ENCODE results near the gene GZMM.

Gene GZMM

GRCh38 chr19:543910-544608, at the start of gene GZMM:
GZMM (plus strand) TSS chr19:544053; CDS start chr19:544072, 19 bp downstream.
- peak; percentile 96 for ATAC-seq
- peak; percentile 65 to 78 for DNase-seq
- Mint-ChIP-seq H3K27me3 (no peaks in the 10 kb centered on the region), H3K4me1 (peaks cover 33% of the 10 kb centered on the region), H3K27ac (peak within 1 kb of the TSS; percentile 91 to 94), H3K4me3 (peak within 1 kb of the TSS; percentile 88 to 95), H3K9me3 (no peaks in the 10 kb centered on the region)

GRCh38 chr19:494171-495080, 49.4 kb upstream of the GZMM start:
- Mint-ChIP-seq H3K27me3 (peaks cover 39% of the 10 kb centered on the region), H3K4me3 (no peak overlapping the region), H3K9me3 (no peaks in the 10 kb centered on the region), H3K4me1 (peaks cover 33% of the 10 kb centered on the region), H3K27ac (no peak overlapping the region)
- ATAC-seq, result no peak
- no peak for DNase-seq

GRCh38 chr19:495081-495401, 48.8 kb upstream of the GZMM start:
- H3K9me3 Mint-ChIP-seq, result no peaks in the 10 kb centered on the region

GRCh38 chr19:495402-496111, 48.3 kb upstream of the GZMM start:
- Mint-ChIP-seq H3K27me3 (peaks cover 42% of the 10 kb centered on the region), H3K4me3 (peak overlapping the region in 1 of 2 donors; percentile 45), H3K9me3 (no peaks in the 10 kb centered on the region), H3K4me1 (peaks cover 25% of the 10 kb centered on the region), H3K27ac (no peak overlapping the region)
- DNase-seq (peak; percentile 72 to 77), ATAC-seq (peak; percentile 35)

More at GRCh38 chr19:495081-495401, 48.8 kb upstream of the GZMM start:
- Mint-ChIP-seq H3K4me3 (no peak overlapping the region), H3K4me1 (peaks cover 27% of the 10 kb centered on the region), H3K27me3 (peaks cover 42% of the 10 kb centered on the region), H3K27ac (no peak overlapping the region)
- DNase-seq (no peak), ATAC-seq (no peak)

GRCh38 chr19:496112-496665, 47.7 kb upstream of the GZMM start, which contains the start of gene MADCAM1:
MADCAM1 (plus strand) TSS chr19:496486; CDS start chr19:496500, 14 bp downstream.
- H3K9me3 Mint-ChIP-seq, result no peaks in the 10 kb centered on the region
- H3K27ac Mint-ChIP-seq, result no peak within 1 kb of the TSS
- ATAC-seq, result no peak
- peaks cover 25% of the 10 kb centered on the region for H3K4me1 Mint-ChIP-seq
- DNase-seq, result no peak
- peak within 1 kb of the TSS in 1 of 2 donors; percentile 45 for H3K4me3 Mint-ChIP-seq
- peaks cover 42% of the 10 kb centered on the region for H3K27me3 Mint-ChIP-seq

- Mint-ChIP-seq H3K4me3 (no peak overlapping the region), H3K4me1 (peaks cover 25% of the 10 kb centered on the region), H3K9me3 (no peaks in the 10 kb centered on the region), H3K27ac (no peak overlapping the region), H3K27me3 (peaks cover 42% of the 10 kb centered on the region)
- DNase-seq, result no peak
- ATAC-seq, result no peak
Measured at GRCh38 chr19:496986-497385, 46.9 kb upstream of the GZMM start.

GRCh38 chr19:497491-497868, 46.4 kb upstream of the GZMM start:
- H3K27ac Mint-ChIP-seq, result no peak overlapping the region
- H3K4me3 Mint-ChIP-seq, result no peak overlapping the region
- DNase-seq (no peak), ATAC-seq (peak; percentile 8)
- peaks cover 42% of the 10 kb centered on the region for H3K27me3 Mint-ChIP-seq
- no peaks in the 10 kb centered on the region for H3K9me3 Mint-ChIP-seq
- peaks cover 26% of the 10 kb centered on the region for H3K4me1 Mint-ChIP-seq

GRCh38 chr19:497869-498510, 45.9 kb upstream of the GZMM start:
- ATAC-seq (peak; percentile 39), DNase-seq (no peak)
- peaks cover 42% of the 10 kb centered on the region for H3K27me3 Mint-ChIP-seq
- H3K4me3 Mint-ChIP-seq, result peak overlapping the region; percentile 23 to 63
- H3K27ac Mint-ChIP-seq, result no peak overlapping the region
- no peaks in the 10 kb centered on the region for H3K9me3 Mint-ChIP-seq
- peaks cover 31% of the 10 kb centered on the region for H3K4me1 Mint-ChIP-seq

GRCh38 chr19:498511-498891, 45.4 kb upstream of the GZMM start:
- DNase-seq (no peak), ATAC-seq (peak; percentile 11)
- peak overlapping the region in 1 of 2 donors; percentile 63 for H3K4me3 Mint-ChIP-seq
- peaks cover 41% of the 10 kb centered on the region for H3K27me3 Mint-ChIP-seq
- H3K9me3 Mint-ChIP-seq, result no peaks in the 10 kb centered on the region
- H3K27ac Mint-ChIP-seq, result no peak overlapping the region
- peaks cover 32% of the 10 kb centered on the region for H3K4me1 Mint-ChIP-seq

GRCh38 chr19:498977-499623, 44.8 kb upstream of the GZMM start:
- peaks cover 27% of the 10 kb centered on the region for H3K4me1 Mint-ChIP-seq
- H3K27me3 Mint-ChIP-seq, result peaks cover 35% of the 10 kb centered on the region
- no peaks in the 10 kb centered on the region for H3K9me3 Mint-ChIP-seq
- H3K4me3 Mint-ChIP-seq, result no peak overlapping the region
- DNase-seq, result no peak
- no peak overlapping the region for H3K27ac Mint-ChIP-seq
- no peak for ATAC-seq

- DNase-seq, result no peak
- H3K9me3 Mint-ChIP-seq, result no peaks in the 10 kb centered on the region
Measured at GRCh38 chr19:501646-502045, 42.2 kb upstream of the GZMM start.

GRCh38 chr19:504616-505015, 39.2 kb upstream of the GZMM start:
- Mint-ChIP-seq H3K4me1 (peaks cover 34% of the 10 kb centered on the region), H3K27ac (no peak overlapping the region), H3K9me3 (no peaks in the 10 kb centered on the region), H3K27me3 (peaks cover 2% of the 10 kb centered on the region), H3K4me3 (no peak overlapping the region)
- no peak for ATAC-seq
- DNase-seq, result no peak

More at GRCh38 chr19:501646-502045, 42.2 kb upstream of the GZMM start:
- Mint-ChIP-seq H3K27ac (no peak overlapping the region), H3K27me3 (peaks cover 23% of the 10 kb centered on the region), H3K4me1 (peaks cover 23% of the 10 kb centered on the region), H3K4me3 (no peak overlapping the region)
- no peak for ATAC-seq

GRCh38 chr19:506404-507285, 37.2 kb upstream of the GZMM start:
- Mint-ChIP-seq H3K4me3 (peak overlapping the region; percentile 81 to 95), H3K4me1 (peaks cover 54% of the 10 kb centered on the region), H3K27me3 (no peaks in the 10 kb centered on the region), H3K27ac (peak overlapping the region; percentile 100), H3K9me3 (no peaks in the 10 kb centered on the region)
- DNase-seq (peak; percentile 95 to 96), ATAC-seq (peak; percentile 75)
